ENCODE data around the gene INAFM2. TPM values are rescaled to one million over a fixed set of nuclear protein-coding genes. Genes with fewer than 3 reads are reported as not detected.

INAFM2 gene
- total RNA-seq, 6 donors from 2014 or later = 15.7 to 36.2 (median 25.6) TPM

- H3K27ac ChIP-seq = no peak overlapping the region
- 100% methylated on average over 2 to 3 of the region's 10 CpGs for WGBS, 2 donors
These were observed 46.0 kb downstream of the INAFM2 start for GRCh38 chr15:40369474-40369869.

GRCh38 chr15:40369971-40370370, 46.5 kb downstream of the INAFM2 start:
- Histone ChIP-seq H3K27me3 (no peaks in the 10 kb centered on the region), H3K27ac (no peak overlapping the region), H3K36me3 (no peaks in the 10 kb centered on the region), H3K4me1 (peaks cover 14 to 24% (median 20%) of the 10 kb centered on the region in 4 donors), H3K9me3 (no peaks in the 10 kb centered on the region), H3K4me3 (no peak overlapping the region)
- TF ChIP-seq POLR2AphosphoS5 (IDR thresholded peaks at IDR 0.05) (no peak), EP300 (IDR thresholded peaks at IDR 0.05) (no peak), POLR2A (IDR thresholded peaks at IDR 0.05) (no peak), CTCF (IDR thresholded peaks at IDR 0.05) (no peak)
- DNase-seq = peak in 1 of 2 donors; percentile 52
- 91 to 100% methylated on average over 2 to 13 of the region's 13 CpGs for WGBS, 2 donors
- no peak for ATAC-seq (ENCODE audit: low FRiP score in 2 of 2)

More at GRCh38 chr15:40369474-40369869, 46.0 kb downstream of the INAFM2 start:
- no peak for TF ChIP-seq CTCF (IDR thresholded peaks at IDR 0.05)
- Histone ChIP-seq H3K9me3 (no peaks in the 10 kb centered on the region), H3K27me3 (no peaks in the 10 kb centered on the region), H3K36me3 (no peaks in the 10 kb centered on the region), H3K4me1 (peaks cover 14 to 24% (median 20%) of the 10 kb centered on the region in 4 donors), H3K4me3 (no peak overlapping the region)
- DNase-seq (peak in 1 of 2 donors; percentile 66), ATAC-seq (ENCODE audit: low FRiP score in 2 of 2) (no peak)

- DNase-seq (peak in 1 of 2 donors; percentile 22), ATAC-seq (ENCODE audit: low FRiP score in 2 of 2) (no peak)
- TF ChIP-seq CTCF (IDR thresholded peaks at IDR 0.05) (no peak), EP300 (IDR thresholded peaks at IDR 0.05) (no peak), POLR2AphosphoS5 (IDR thresholded peaks at IDR 0.05) (no peak), POLR2A (IDR thresholded peaks at IDR 0.05) (no peak)
- H3K27me3 ChIP-seq = no peaks in the 10 kb centered on the region
- no peak overlapping the region for H3K27ac ChIP-seq
- H3K4me3 ChIP-seq = no peak overlapping the region
- H3K4me1 ChIP-seq = peaks cover 6 to 21% (median 10%) of the 10 kb centered on the region in 4 donors
- no peaks in the 10 kb centered on the region for H3K36me3 ChIP-seq
- WGBS, 2 donors = 26 to 48% methylated on average over 2 of the region's 2 CpGs
- no peaks in the 10 kb centered on the region for H3K9me3 ChIP-seq
These were observed 49.5 kb downstream of the INAFM2 start for GRCh38 chr15:40372981-40373380.

Other genes starting within 250 kb of the INAFM2 start
- gene BMF, start 214.8 kb upstream of the INAFM2 start, total RNA-seq = 100 to 1,000 TPM in 1 of 6 donors, 10 to 100 TPM in 4, 1 to 10 TPM in 1; 9.9 to 118 (median 26.2) TPM
- 10 to 100 TPM in 1 of 6 donors, 1 to 10 TPM in 3, under 1 TPM in 1, not detected in 1; 0.79 to 12.1 (median 2.7) TPM for gene BUB1B, start 162.6 kb upstream of the INAFM2 start, total RNA-seq
- 10 to 100 TPM in 3 of 6 donors, 1 to 10 TPM in 3; 4.5 to 23.4 (median 15.0) TPM for gene PAK6, start 84.6 kb upstream of the INAFM2 start, total RNA-seq
- 1 to 10 TPM in 1 of 6 donors, not detected in 5; 5.2 TPM for gene ANKRD63, start 40.6 kb upstream of the INAFM2 start, total RNA-seq
- gene PLCB2, start 15.8 kb upstream of the INAFM2 start, total RNA-seq = 100 to 1,000 TPM in 2 of 6 donors, 10 to 100 TPM in 4; 26.9 to 170 (median 85.7) TPM
- 100 to 1,000 TPM in 1 of 6 donors, 10 to 100 TPM in 5; 15.5 to 140 (median 68.1) TPM for gene CCDC9B, start 17.2 kb downstream of the INAFM2 start, total RNA-seq
- under 1 TPM in 1 of 6 donors, not detected in 5; 0.67 TPM for gene PHGR1, start 27.3 kb downstream of the INAFM2 start, total RNA-seq
- 1 to 10 TPM in 2 of 6 donors, under 1 TPM in 4; under 0.01 to 3.5 (median 0.13) TPM for gene DISP2, start 34.5 kb downstream of the INAFM2 start, total RNA-seq
- gene KNSTRN, start 59.0 kb downstream of the INAFM2 start, total RNA-seq = 10 to 100 TPM; 10.6 to 27.6 (median 17.3) TPM
- gene IVD, start 82.1 kb downstream of the INAFM2 start, total RNA-seq = 100 to 1,000 TPM in 2 of 6 donors, 10 to 100 TPM in 4; 68.1 to 112 (median 94.5) TPM
- 10 to 100 TPM; 21.0 to 36.9 (median 28.5) TPM for gene BAHD1, start 117.3 kb downstream of the INAFM2 start, total RNA-seq
- 10 to 100 TPM in 5 of 6 donors, 1 to 10 TPM in 1; 3.1 to 20.6 (median 14.6) TPM for gene CHST14, start 147.3 kb downstream of the INAFM2 start, total RNA-seq
- 10 to 100 TPM; 17.1 to 56.9 (median 24.1) TPM for gene CCDC32, start 241.3 kb downstream of the INAFM2 start, total RNA-seq
- gene RPUSD2, start 245.6 kb downstream of the INAFM2 start, total RNA-seq = 10 to 100 TPM in 2 of 6 donors, 1 to 10 TPM in 4; 3.1 to 11.6 (median 7.8) TPM